ENCODE results near the gene CRX.
"Not testable (repeated sequence)": the region's sequence is repeated elsewhere in the genome, so short reads cannot be mapped to it uniquely, and the experiment has no call there.

Gene CRX

DNA sequence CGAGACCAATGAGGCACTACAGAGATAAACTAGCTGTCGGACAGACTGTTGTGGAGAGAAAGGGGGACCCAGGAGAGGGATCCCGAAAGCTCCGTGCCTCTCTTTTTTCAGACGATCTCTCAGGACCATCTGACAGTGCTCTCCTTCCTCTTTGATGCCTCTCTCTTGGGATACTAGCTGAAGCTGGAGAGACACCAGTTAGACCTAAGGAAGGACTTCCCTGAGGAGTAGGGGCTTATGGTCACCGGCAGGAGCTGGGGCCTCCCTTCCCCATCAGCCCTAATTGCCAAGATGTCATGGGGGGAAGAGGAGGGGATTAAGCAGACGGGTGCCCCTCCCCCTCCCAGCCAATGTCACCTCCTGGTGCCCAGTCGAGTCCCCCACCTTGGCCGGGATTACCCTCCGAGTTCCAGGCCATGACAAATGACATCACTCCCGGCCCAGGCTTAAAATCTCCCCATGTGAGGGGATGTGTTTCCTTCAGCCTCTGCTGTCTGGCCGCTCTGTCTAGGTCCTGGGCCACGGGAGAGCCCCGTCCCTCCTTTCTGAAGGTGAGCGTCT, at the start of gene CRX:
CRX (plus strand) TSS at position 478 of the 561 bp plus-strand sequence. CDS start 12,507 bp downstream, outside the sequence.
- H3K4me3 ChIP-seq (ENCODE audit: low read depth, low read length) = no peak within 1 kb of the TSS

DNA sequence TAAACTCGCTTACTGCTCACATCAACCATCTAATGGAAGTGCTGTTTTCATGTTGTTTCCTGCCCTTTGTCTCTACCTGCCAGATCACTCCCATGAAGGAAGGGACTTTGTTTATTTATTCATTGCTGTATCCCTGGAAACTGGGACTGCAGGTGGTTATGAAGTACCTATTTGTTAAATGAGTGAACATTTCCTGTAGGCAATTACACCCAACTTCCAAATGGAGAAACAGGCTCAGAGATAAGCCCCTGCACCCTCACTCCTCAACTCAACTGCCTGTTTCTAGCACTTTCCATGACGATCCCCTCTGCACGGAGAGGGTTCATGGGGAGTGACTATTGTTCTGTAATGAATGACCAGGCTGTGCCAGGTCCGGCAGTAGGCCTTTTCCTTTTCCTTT, 45.2 kb upstream of the CRX start:
- H3K4me3 ChIP-seq (ENCODE audit: low read depth, low read length) = no peak overlapping the region

DNA sequence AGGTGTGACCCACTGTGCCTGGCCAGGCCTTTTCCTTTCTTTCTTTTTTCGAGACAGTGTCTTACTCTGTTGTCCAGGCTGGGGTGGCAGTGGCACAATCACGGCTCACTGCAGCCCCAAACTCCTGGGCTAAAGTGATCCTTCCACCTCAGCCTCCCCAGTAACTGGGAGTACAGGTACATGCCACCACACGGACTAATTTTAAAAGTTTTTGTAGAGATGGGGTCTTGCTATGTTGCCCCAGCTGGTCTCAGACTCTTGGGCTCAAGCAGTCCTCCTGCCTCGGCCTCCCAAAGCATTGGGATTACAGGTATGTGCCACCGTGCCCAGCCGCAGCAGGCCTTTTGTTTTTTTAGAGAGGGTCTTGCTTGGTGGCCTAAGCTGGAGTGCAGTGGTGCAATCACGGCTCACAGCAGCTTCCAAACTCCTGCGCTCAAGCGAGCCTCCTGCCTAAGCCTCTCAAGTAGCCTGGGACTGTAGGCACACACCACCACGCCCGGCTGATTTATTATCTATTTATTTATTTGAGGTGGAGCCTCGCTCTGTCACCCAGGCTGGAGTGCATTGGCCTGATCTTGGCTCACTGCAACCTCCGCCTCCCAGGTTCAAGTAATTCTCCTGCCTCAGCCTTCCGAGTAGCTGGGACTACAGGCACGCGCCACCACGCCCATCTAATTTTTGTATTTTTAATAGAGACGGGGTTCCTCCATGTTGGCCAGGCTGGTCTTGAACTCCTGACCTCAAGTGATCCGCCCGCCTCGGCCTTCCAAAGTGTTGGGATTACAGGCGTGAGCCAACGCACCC, 44.3 kb upstream of the CRX start:
- peak overlapping the region; percentile 79 for H3K4me3 ChIP-seq (ENCODE audit: low read depth, low read length)

DNA sequence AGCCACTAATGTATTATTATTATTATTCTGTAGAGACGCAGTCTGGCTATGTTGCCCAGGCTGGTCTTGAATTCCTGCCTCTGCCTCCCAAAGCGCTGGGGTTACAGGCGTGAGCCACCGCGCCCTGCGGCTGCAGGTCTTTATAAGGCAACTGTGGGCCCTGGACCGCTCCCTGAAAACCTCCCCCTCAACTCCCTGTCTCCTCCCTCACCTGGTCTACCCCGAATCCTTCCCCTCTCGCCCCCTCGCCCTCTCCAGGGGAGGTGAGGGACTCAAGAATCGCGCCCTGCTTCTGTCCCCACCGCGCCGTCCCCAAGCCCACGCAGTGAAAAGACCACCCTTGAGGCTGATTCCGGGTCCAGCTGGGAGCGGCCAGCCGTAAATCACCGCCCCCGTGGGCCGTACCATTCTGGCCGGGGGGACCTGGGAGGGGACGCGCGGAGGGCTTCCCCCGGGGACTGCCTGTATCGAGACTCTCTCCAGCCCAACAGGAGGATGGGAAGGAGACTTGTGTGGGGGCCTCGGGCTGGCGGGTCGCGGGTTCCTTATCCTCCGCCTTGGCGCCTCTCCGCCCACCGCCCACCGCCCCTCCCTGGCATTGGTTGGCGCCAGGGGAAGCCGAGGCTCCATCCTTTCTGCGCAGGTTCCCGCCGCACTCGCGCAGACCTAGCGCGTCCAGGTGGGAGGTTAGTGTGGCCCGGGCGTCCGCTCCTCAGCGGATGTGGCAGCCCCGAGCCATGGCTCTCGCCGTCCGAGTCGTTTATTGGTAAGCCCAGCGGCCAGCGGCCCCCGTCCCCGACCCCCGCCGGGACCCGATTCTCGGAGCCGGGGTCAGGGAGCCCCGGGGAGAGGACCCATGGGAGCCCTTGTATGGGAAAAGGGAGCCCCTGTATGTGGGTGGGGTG, 43.4 kb upstream of the CRX start, which contains the start of gene SELENOW:
SELENOW (plus strand) TSS at position 655 of the 905 bp plus-strand sequence; CDS start at position 738, 83 bp downstream.
- peak within 1 kb of the TSS; percentile 79 for H3K4me3 ChIP-seq (ENCODE audit: low read depth, low read length)

DNA sequence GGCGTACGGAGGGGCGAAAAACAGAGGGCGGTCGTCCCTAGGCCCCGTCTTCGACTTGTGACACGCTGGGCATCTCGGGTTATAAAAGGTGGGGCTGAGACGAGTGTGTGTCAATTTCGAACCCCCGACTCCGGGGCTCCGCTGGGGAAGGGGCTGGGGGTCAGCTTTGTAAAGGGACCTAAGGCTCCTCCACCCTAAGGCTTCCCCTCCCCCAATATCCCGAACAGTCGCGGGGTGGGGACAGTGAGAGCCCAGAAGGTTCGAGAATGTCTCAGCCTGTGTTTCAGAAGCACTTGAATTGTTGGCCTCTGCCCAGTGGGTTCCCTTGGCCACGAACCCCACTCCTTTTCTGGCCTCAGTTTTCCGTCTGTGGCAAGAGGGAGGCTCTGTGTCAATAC, 42.8 kb upstream of the CRX start:
- peak overlapping the region; percentile 79 for H3K4me3 ChIP-seq (ENCODE audit: low read depth, low read length)

DNA sequence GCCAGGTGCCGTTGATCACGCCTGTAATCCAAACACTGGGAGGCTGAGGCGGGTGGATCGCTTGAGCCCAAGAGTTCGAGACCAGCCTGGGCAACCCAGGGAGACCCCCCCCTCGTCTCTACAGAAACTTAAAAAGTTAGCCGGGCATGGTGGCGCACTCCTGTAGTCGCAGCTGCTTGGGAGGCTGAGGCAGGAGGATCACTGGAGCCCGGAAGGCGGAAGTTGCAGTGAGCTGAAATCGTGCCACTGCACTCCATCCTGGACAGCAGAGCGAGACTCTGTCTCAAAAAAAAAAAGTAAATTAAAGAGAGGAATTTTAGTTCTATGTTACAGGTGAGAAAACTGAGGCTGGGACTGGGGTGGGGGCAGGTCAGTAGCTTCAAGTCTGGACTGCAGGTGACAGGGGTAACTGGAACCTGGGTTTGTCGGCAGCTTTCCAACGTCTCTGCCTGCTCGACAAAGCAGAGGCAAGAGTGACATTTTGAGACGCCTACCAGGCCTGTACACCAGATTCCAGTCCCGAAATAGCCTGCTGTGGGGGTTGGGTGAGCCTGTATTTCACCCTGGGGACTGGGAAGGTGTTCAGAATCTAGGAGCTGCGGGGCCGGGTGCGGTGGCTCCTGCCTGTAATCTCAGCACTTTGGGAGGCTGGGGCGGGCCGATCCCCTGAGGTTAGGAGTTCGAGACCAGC, 42.1 kb upstream of the CRX start:
- H3K4me3 ChIP-seq (ENCODE audit: low read depth, low read length) = peak overlapping the region; percentile 79

DNA sequence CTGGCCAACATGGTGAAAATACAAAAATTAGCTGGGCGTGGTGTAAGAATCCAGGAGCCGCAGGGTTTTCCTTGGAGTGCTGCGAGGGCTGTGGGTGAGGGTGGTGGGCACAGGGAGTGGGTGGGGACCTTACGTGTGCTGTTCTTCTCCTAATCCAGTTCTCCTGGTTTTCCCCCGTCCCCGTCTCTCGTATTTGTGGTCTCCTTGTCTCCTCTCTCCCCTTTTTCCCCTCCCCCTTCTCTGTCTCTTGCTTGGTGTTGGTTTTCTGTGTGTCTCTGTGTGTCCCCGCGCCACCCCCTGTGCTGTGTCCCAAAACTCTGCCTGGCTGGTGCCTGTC, 41.6 kb upstream of the CRX start:
- H3K4me3 ChIP-seq (ENCODE audit: low read depth, low read length) = no peak overlapping the region

DNA sequence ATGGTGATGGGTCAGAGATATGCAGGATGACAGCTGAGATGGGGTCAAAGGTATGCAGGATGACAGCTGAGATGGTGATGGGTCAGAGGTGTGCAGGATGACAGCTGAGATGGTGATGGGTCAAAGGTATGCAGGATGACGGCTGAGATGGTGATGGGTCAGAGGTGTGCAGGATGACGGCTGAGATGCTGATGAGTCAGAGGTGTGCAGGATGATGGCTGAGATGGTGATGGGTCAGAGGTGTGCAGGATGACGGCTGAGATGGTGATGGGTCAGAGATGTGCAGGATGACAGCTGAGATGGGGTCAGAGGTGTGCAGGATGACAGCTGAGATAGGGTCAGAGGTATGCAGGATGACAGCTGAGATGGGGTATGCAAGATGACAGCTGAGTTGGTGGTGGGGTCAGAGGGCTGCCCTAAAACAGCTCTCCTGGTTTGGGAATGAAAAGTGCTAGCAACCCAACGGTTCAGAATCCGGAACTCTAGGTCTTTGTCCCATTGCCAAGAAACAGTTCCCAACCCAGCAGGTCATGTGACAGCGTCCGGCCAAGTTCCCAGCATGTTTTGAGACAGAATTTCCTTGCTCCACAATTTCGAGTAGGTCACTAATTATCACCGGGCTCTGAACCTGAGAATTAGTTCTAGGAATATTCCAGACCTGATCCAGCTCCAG, 40.0 kb upstream of the CRX start:
- no peak overlapping the region for H3K4me3 ChIP-seq (ENCODE audit: low read depth, low read length)

DNA sequence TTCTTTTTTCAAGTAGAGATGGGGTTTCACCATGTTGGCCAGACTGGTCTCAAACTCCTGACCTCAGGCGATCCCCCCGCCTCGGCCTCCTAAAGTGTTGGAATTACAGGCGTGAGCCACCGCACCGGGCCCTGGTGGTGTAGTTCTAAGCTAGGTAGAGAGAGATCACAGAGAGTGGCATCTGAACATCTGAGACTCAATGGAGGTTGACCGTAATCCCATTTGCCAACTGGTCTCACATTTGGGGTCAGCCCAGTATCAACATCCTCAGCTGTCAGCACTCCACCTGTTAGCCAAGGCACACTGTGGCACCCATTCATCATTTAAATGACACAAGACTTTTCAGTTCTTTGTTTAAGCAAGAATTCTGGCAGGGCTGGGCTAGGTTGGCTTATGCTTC, 35.2 kb upstream of the CRX start:
- no peak overlapping the region for H3K4me3 ChIP-seq (ENCODE audit: low read depth, low read length)

DNA sequence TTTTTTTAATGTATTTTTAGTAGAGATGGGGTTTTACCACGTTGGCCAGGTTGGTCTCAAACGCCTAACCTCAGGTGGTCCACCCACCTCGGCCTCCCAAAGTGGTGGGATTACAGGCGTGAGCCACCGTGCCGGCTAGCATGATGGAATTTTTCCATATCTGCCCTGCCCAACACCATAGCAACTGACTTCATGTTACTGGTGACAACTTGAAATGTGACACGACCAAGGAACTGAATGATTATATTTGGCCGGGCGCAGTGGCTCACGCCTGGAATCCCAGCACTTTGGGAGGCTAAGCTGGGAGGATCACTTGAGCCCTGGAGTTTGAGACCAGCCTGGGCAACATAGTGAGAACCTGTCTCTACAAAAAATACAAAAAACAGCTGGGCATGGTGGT, 34.4 kb upstream of the CRX start:
- not testable (repeated sequence) for H3K4me3 ChIP-seq (ENCODE audit: low read depth, low read length)

DNA sequence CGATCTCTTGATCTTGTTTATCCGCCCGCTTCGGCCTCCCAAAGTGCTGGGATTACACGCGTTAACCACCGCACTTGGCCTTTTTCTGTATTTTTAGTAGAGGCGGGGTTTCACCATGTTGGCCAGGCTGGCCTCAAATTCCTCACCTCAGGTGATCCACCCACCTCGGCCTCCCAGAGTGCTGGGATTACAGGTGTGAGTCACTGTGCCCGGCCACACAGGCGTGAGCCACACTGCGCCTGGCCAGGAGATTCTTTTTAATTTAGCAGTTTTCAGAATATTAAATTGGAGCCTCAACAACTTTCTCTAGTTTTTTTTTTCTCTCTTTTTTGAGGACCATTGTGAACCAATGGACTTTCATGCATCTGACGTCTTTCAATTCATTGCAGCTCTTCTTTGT, 31.9 kb upstream of the CRX start:
- H3K4me3 ChIP-seq (ENCODE audit: low read depth, low read length) = not testable (repeated sequence)

DNA sequence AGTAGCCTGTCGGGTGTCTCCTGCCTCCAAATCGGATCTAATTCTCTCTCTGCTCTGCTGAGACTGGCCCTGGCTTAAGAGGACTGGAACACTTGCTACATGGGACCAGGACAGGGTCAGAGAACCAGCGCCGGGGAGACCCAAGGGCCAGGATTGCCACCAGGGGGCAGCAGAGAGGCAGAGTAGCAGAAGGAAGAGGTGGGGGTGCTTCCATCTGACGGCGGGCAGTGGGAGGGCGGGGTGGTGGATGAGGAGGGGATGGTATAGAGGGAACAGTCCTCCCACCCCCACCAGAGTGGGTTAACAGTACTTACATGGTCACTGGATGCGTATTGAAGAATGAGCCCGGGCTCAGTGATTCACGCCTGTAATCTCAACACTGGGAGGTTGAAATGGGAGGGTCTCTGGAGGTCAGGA, 31.3 kb upstream of the CRX start:
- no peak overlapping the region for H3K4me3 ChIP-seq (ENCODE audit: low read depth, low read length)

DNA sequence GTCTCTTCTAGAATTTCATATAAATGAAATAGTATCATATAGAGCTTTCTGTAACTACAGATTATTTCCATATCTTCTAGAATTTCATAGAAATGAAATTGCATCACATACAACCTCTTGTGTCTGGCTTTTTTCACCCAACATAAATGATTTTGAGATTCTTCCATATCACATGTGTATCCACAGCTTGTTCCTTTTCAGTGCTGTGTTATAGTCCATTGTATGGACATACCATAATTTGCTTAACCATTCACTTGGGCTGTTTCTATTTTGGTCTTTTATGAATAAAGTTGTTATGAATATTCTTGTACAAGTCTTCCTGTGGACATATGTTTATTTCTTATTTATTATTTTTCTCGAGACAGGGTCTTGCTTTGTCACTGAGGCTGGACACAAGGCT, 29.1 kb upstream of the CRX start:
- H3K4me3 ChIP-seq (ENCODE audit: low read depth, low read length) = no peak overlapping the region

DNA sequence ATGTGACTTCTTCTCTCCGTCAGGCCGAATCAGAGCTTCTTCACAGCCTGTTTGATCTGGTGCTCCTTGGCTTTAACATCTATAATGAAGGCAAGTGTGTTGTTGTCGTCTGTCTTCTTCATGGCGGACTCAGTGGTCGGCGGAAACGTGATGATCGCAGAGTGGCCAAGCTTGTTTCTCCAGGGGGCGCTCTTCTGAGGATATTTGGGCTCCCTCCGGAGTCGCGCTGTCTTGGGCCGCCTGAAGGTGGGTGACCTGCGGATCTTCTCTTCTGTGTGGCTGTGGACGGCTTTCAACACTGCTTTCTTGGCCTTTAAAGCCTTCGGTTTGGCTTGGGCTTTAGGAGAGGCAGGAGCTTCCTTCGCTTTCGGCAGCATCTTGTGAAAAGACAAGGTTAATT, 27.2 kb upstream of the CRX start:
- H3K4me3 ChIP-seq (ENCODE audit: low read depth, low read length) = no peak overlapping the region

DNA sequence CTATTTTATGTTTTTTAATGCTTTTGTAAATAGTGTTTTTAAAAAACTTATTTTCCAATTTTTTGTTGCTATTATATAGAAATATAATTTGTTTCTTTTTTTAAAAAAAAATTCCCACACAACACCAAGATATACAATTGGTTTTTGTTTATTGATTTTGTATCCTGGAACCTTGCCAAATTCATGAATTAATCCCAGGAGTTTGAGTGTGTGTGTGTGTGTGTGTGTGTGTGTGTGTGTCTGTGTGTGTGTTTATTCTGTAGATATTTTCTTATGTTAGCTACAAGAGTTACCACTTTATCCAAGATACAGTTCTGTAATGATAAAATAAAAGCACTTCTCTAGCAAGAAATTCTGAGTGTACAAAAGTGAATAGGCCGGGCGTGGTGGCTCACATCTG, 25.0 kb upstream of the CRX start:
- no peak overlapping the region for H3K4me3 ChIP-seq (ENCODE audit: low read depth, low read length)

DNA sequence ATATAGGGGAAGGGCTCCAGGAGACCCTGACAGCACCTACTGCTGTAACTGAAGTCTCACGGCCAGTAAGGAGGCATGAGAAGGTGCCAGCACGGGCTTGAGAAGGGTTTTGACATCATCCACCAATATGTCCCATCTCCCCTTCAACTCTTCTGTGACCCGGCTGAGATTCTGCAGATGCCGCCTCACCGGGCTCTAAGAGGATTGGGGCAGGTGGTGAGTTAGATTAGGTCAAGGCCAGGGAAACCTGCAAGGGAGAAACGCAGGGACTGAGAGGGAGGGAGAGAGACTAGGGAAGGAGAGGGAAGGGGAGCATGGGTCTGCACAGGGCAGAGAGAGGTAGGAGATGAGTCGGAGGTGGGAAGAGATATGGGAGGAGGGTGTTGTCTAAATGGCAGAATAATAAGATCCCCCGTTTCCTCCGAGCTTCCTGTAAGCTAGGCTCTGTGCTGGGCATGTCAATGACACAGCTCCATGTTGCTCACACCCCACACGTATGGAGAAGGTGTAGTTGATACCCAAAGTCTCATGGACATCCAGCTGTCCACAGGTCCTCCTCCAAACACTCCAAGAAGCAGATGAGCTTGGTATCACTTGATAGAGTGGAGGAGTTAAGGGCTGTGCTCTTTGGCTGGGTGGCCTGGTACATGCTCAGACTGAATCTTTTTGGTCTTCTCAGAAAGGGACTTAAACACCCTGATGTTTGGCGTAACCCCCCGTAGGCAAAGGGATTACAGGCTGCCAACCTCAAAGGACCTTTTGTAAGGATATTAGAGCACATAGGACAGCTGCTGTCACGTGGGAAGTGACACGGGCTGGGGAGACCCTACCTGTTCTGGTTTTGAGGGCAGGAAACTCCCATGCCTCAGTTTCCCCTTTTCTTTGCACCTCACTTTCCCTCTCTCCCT, 23.5 kb upstream of the CRX start:
- no peak overlapping the region for H3K4me3 ChIP-seq (ENCODE audit: low read depth, low read length)

DNA sequence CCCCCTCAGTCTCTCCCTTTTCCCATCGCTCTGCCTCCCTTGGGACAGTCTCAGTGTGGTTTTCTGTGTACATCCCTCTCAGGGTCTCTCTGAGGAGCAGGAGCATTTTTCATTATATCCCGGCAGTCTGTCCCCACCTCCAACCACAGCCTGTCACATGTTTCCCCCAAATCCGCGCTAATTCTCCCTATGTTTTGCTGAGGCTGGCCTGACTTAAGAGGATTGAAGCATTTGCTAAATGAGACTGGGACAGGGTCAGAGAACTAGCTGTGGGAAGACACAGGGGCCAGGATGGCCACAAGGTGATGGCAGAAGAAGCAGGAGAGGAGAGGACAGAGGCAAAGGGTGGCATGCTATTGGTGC, 22.9 kb upstream of the CRX start:
- no peak overlapping the region for H3K4me3 ChIP-seq (ENCODE audit: low read depth, low read length)

DNA sequence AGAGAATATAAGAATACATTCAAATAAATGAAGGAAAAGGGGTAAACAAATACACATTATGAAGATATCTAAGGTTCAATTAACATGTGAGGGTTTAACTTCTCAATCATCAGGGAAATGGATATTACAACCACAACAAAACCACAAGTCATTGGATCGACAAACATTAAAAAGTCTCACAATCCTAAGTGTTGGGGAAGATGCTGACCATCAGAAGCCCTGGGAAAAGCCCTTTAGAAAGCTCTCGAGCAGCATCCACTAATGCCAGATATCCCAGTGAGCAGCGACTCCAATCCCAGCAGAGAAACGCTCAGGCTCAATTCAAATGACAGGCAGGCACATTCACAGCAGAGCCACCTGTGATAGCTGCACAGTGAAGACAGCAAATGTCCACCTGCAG, 20.5 kb upstream of the CRX start:
- H3K4me3 ChIP-seq (ENCODE audit: low read depth, low read length) = no peak overlapping the region

DNA sequence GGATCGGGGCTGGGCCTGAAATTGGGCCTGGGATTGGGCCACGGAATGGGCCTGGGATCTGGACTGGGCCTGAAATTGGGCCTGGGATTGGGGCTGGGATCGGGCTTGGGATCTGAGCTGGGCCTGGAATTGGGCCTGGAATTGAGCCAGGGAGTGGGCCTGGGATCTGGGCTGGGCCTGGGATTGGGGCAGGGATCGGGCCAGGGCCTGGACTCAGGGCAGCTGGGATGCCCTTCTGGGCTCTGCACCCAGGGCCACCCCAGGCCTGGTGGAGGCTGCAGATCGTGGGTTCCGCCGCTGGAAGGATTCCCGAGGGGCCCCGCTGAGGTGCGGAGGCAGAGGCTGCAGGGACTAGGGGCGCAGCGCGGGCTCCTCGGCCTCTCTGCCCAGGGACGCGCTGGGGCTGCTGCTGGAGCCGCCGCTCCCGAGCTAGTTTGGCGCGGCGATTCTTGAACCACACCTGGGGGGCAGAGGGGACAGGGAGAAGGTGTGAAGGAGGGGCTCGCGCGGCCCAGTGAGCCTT, 19.2 kb upstream of the CRX start:
- no peak overlapping the region for H3K4me3 ChIP-seq (ENCODE audit: low read depth, low read length)
